Measurements from ENCODE around the gene SRR. TPM values are rescaled to one million over a fixed set of nuclear protein-coding genes. Genes with fewer than 3 reads are reported as not detected.

SRR gene
- total RNA-seq, 4 donors from 2014 or later: 0.40 to 23.1 (median 12.1) TPM; not detected in 1

GRCh38 chr17:2372681-2373080 lies 68.9 kb downstream of the SRR start:
- no peaks in the 10 kb centered on the region for H3K36me3 ChIP-seq
- WGBS, 2 donors (ENCODE audit: low coverage in 1 of 2): 95% methylated on average over 16 of the region's 16 CpGs; no CpG with 5 or more reads in 1 of the 2 donors

GRCh38 chr17:2373179-2373578 lies 69.4 kb downstream of the SRR start:
- TF ChIP-seq EP300 (IDR thresholded peaks at IDR 0.05; ENCODE audit: low read depth) (no peak), POLR2A (IDR thresholded peaks at IDR 0.05) (no peak), POLR2AphosphoS5 (IDR thresholded peaks at IDR 0.05) (no peak)
- TF ChIP-seq, protein P1, sequence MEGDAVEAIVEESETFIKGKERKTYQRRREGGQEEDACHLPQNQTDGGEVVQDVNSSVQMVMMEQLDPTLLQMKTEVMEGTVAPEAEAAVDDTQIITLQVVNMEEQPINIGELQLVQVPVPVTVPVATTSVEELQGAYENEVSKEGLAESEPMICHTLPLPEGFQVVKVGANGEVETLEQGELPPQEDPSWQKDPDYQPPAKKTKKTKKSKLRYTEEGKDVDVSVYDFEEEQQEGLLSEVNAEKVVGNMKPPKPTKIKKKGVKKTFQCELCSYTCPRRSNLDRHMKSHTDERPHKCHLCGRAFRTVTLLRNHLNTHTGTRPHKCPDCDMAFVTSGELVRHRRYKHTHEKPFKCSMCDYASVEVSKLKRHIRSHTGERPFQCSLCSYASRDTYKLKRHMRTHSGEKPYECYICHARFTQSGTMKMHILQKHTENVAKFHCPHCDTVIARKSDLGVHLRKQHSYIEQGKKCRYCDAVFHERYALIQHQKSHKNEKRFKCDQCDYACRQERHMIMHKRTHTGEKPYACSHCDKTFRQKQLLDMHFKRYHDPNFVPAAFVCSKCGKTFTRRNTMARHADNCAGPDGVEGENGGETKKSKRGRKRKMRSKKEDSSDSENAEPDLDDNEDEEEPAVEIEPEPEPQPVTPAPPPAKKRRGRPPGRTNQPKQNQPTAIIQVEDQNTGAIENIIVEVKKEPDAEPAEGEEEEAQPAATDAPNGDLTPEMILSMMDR (IDR thresholded peaks at IDR 0.05): no peak
- H3K27me3 ChIP-seq: no peaks in the 10 kb centered on the region
- H3K27ac ChIP-seq: no peak overlapping the region
- WGBS, 2 donors (ENCODE audit: low coverage in 1 of 2): 80 to 95% methylated on average over 2 to 18 of the region's 18 CpGs
- peaks cover 0 to 3% (median 1%) of the 10 kb centered on the region in 4 donors for H3K4me1 ChIP-seq
- H3K9me3 ChIP-seq: no peaks in the 10 kb centered on the region
- H3K4me3 ChIP-seq: no peak overlapping the region
- no peak for DNase-seq
- H3K36me3 ChIP-seq: no peaks in the 10 kb centered on the region
- intact Hi-C loops (cut with DNase I; ENCODE audit: low total_unique reads) (no loop called here), in situ Hi-C loops (cut with MboI; ENCODE audit: low pct_ligation_motif_present in 1 of 4, low pct_unique_long_range_greater_than_20kb in 1 of 4, low sequenced_read_pairs in 3 of 4) (loop anchor here in 1 of 4 donors (10.0 kb wide), 1 partner anchor 52 kb away; no protein-coding TSS in a partner anchor)

More at GRCh38 chr17:2372681-2373080, 68.9 kb downstream of the SRR start:
- Histone ChIP-seq H3K9me3 (no peaks in the 10 kb centered on the region), H3K27ac (no peak overlapping the region), H3K4me1 (peaks cover 0 to 3% (median 1%) of the 10 kb centered on the region in 4 donors), H3K4me3 (no peak overlapping the region), H3K27me3 (no peaks in the 10 kb centered on the region)
- TF ChIP-seq EP300 (IDR thresholded peaks at IDR 0.05; ENCODE audit: low read depth) (no peak), POLR2A (IDR thresholded peaks at IDR 0.05) (no peak), POLR2AphosphoS5 (IDR thresholded peaks at IDR 0.05) (no peak)
- TF ChIP-seq, protein P1 (IDR thresholded peaks at IDR 0.05): no peak
- no peak for DNase-seq
- intact Hi-C loops (cut with DNase I; ENCODE audit: low total_unique reads): no loop called here
- in situ Hi-C loops (cut with MboI; ENCODE audit: low pct_ligation_motif_present in 1 of 4, low pct_unique_long_range_greater_than_20kb in 1 of 4, low sequenced_read_pairs in 3 of 4): loop anchor here in 1 of 4 donors (10.0 kb wide), 1 partner anchor 52 kb away; no protein-coding TSS in a partner anchor

Small RNAs within 50 kb of the gene (small RNA-seq; reads per million reads assigned to genes)
- gene AC006435.3 (0 reads per million in 4 donors), gene SNORD91A (877 to 3,558 (median 1,287) reads per million in 4 donors), gene SNORD91B (133 to 443 (median 199) reads per million in 4 donors)

Other genes starting within 250 kb of the SRR start
- gene HIC1, start 248.8 kb upstream of the SRR start, total RNA-seq: 10 to 100 TPM in 2 of 4 donors, 1 to 10 TPM in 2; 9.1 to 32.5 (median 14.7) TPM
- gene SMG6, start 165 bp upstream of the SRR start, total RNA-seq: 100 to 1,000 TPM in 1 of 4 donors, 10 to 100 TPM in 3; 28.6 to 112 (median 39.1) TPM
- gene TSR1, start 32.5 kb downstream of the SRR start, total RNA-seq: 10 to 100 TPM in 2 of 4 donors, 1 to 10 TPM in 2; 3.0 to 18.9 (median 14.4) TPM
- gene SGSM2, start 33.6 kb downstream of the SRR start, total RNA-seq: 100 to 1,000 TPM in 1 of 4 donors, 10 to 100 TPM in 3; 41.0 to 148 (median 70.0) TPM
- 10 to 100 TPM; 13.7 to 27.7 (median 20.9) TPM for gene MNT, start 97.1 kb downstream of the SRR start, total RNA-seq
- 100 to 1,000 TPM in 1 of 4 donors, 10 to 100 TPM in 3; 16.1 to 141 (median 19.8) TPM for gene METTL16, start 207.9 kb downstream of the SRR start, total RNA-seq